Gastroesophageal sphincter (tissue), 4 donors: ENCODE results near the gene FLCN. TPM values are rescaled to one million over a fixed set of nuclear protein-coding genes. Genes with fewer than 3 reads are reported as not detected.

Experiments used
- ATAC-seq: fragments of 150-250 bp; one replicate; pipeline ENCODE4 v1.9.1; 2016; ENCODE audit warnings: mild to moderate bottlenecking, moderate library complexity
- H3K27ac ChIP-seq, 4 donors: fragments of 200-600 bp; sonication (generic) in 3 of 4; 1 replicate in 3 of 4; 2 replicates in 1 of 4; pipeline ENCODE4 v1.5.1; 2016 to 2019
- H3K27me3 ChIP-seq: fragments of 200-600 bp; sonication (generic); one replicate; pipeline ENCODE4 v1.5.1; 2019
- H3K36me3 ChIP-seq, 2 donors: fragments of 200-600 bp; sonication (generic); one replicate each; pipeline ENCODE4 v1.5.1; 2019; ENCODE audit warnings: control low read depth in 1 of 2
- H3K4me1 ChIP-seq, 3 donors: fragments of 200-600 bp; sonication (generic); 1 replicate in 2 of 3; 2 replicates in 1 of 3; pipeline ENCODE4 v1.5.1; 2016 to 2019; ENCODE audit warnings: control low read depth in 2 of 3
- H3K4me3 ChIP-seq, 2 donors: fragments of 200-600 bp; sonication (generic); one replicate each; pipeline ENCODE4 v1.5.1; 2019; ENCODE audit warnings: mild to moderate bottlenecking in 1 of 2, moderate library complexity in 1 of 2
- H3K9me3 ChIP-seq, 3 donors: fragments of 200-600 bp; sonication (generic); one replicate each; pipeline ENCODE4 v1.5.1; 2017 to 2019; ENCODE audit warnings: control low read depth in 2 of 3
- CTCF ChIP-seq, 4 experiments: fragments of 200-600 bp in 2 of 4; fragments of 450-650 bp in 2 of 4; sonication (generic) in 1 of 4; IDR thresholded peaks; one replicate each; pipeline ENCODE4 v1.5.1; 2017 to 2019; ENCODE audit warnings: antibody characterized with exemption in 4 of 4, mild to moderate bottlenecking in 2 of 4, moderate library complexity in 2 of 4
- EP300 ChIP-seq: sonication (generic); formaldehyde crosslinking; IDR thresholded peaks from one replicate; pipeline ENCODE4 v1.6.1; 2017; ENCODE audit warnings: antibody characterized with exemption, mild to moderate bottlenecking
- POLR2A ChIP-seq, 2 donors: fragments of 450-650 bp; IDR thresholded peaks; one replicate each; pipeline ENCODE4 v1.6.1; 2017; ENCODE audit warnings: antibody characterized with exemption in 2 of 2, mild to moderate bottlenecking in 2 of 2, moderate library complexity in 1 of 2
- POLR2AphosphoS5 ChIP-seq: sonication (generic); formaldehyde crosslinking; IDR thresholded peaks from one replicate; pipeline ENCODE4 v1.6.1; 2017; ENCODE audit warnings: antibody characterized with exemption
- WGBS, 2 donors: methylation state at CpG; one replicate each; pipeline ENCODE4 v1.1.5; 2018; ENCODE audit warnings: low coverage in 1 of 2; 5-methylcytosine and 5-hydroxymethylcytosine counted together
- total RNA-seq, 4 donors: library from RNA; depleted of rRNA; stranded (reverse); fragments of >200 nt; gene quantifications; one replicate each; pipeline ENCODE4 v1.1.0, GENCODE V29; 2016

Gene FLCN
- total RNA-seq, 4 donors from 2014 or later = 24.8 to 91.5 (median 46.6) TPM

GRCh38 chr17:17205368-17206123 lies 31.4 kb downstream of the FLCN start:
- TF ChIP-seq CTCF (IDR thresholded peaks at IDR 0.05) (no peak), POLR2A (IDR thresholded peaks at IDR 0.05) (peak in 1 of 2 donors; percentile 15)
- no peaks in the 10 kb centered on the region for H3K27me3 ChIP-seq
- peak; percentile 31 for ATAC-seq
- peak overlapping the region; percentile 88 to 97 (median 94) for H3K27ac ChIP-seq
- no CpG with 5 or more reads among the region's 70 CpGs for WGBS, 2 donors
- H3K4me1 ChIP-seq = peaks cover 4 to 73% (median 58%) of the 10 kb centered on the region in 3 donors
- no peaks in the 10 kb centered on the region for H3K9me3 ChIP-seq
- H3K4me3 ChIP-seq = peak overlapping the region; percentile 55 to 72
- peaks cover 0 to 16% of the 10 kb centered on the region in 2 donors for H3K36me3 ChIP-seq

- Histone ChIP-seq H3K4me1 (peaks cover 9 to 81% (median 63%) of the 10 kb centered on the region in 3 donors), H3K27ac (peak overlapping the region; percentile 88 to 97 (median 94)), H3K4me3 (peak overlapping the region; percentile 55 to 72), H3K36me3 (peaks cover 0 to 10% of the 10 kb centered on the region in 2 donors), H3K9me3 (no peaks in the 10 kb centered on the region), H3K27me3 (no peaks in the 10 kb centered on the region)
- WGBS, 2 donors = no CpG with 5 or more reads among the region's 14 CpGs
- TF ChIP-seq CTCF (IDR thresholded peaks at IDR 0.05) (no peak), EP300 (no peak), POLR2AphosphoS5 (no peak), POLR2A (IDR thresholded peaks at IDR 0.05) (no peak)
- no peak for ATAC-seq
Observed at GRCh38 chr17:17204635-17205231, 32.2 kb downstream of the FLCN start.

GRCh38 chr17:17204041-17204591 lies 32.9 kb downstream of the FLCN start:
- H3K4me3 ChIP-seq = peak overlapping the region in 1 of 2 donors; percentile 72

GRCh38 chr17:17203173-17203730 lies 33.7 kb downstream of the FLCN start:
- Histone ChIP-seq H3K4me1 (peaks cover 9 to 88% (median 63%) of the 10 kb centered on the region in 3 donors), H3K9me3 (no peaks in the 10 kb centered on the region), H3K27ac (peak overlapping the region; percentile 85 to 97 (median 92)), H3K36me3 (peaks cover 0 to 10% of the 10 kb centered on the region in 2 donors), H3K4me3 (peak overlapping the region in 1 of 2 donors; percentile 72), H3K27me3 (no peaks in the 10 kb centered on the region)
- TF ChIP-seq EP300 = no peak
- TF ChIP-seq POLR2A (IDR thresholded peaks at IDR 0.05) = no peak
- no peak for TF ChIP-seq POLR2AphosphoS5
- TF ChIP-seq CTCF (IDR thresholded peaks at IDR 0.05) = no peak
- 76% methylated on average over 6 of the region's 15 CpGs; no CpG with 5 or more reads in 1 of the 2 donors for whole genome bisulfite sequencing, 2 donors
- ATAC-seq = no peak

More at GRCh38 chr17:17204041-17204591, 32.9 kb downstream of the FLCN start:
- Histone ChIP-seq H3K36me3 (peaks cover 0 to 10% of the 10 kb centered on the region in 2 donors), H3K27me3 (no peaks in the 10 kb centered on the region), H3K27ac (peak overlapping the region; percentile 85 to 97 (median 92)), H3K9me3 (no peaks in the 10 kb centered on the region), H3K4me1 (peaks cover 9 to 87% (median 63%) of the 10 kb centered on the region in 3 donors)
- peak; percentile 33 for ATAC-seq
- WGBS, 2 donors = 6 to 61% methylated on average over 3 to 10 of the region's 15 CpGs
- TF ChIP-seq POLR2AphosphoS5 (peak; percentile 82), POLR2A (IDR thresholded peaks at IDR 0.05) (peak in 1 of 2 donors; percentile 31), CTCF (IDR thresholded peaks at IDR 0.05) (no peak), EP300 (no peak)
